Measurements from ENCODE around the gene LNPEP.

GRCh38 chr5:96957254-96958049, 21.6 kb downstream of the LNPEP start:
- no peak for TF ChIP-seq YY1 (IDR thresholded peaks at IDR 0.05; ENCODE audit: insufficient read depth, insufficient read length)
- TF ChIP-seq ZNF274 (IDR thresholded peaks at IDR 0.05; ENCODE audit: low read depth, low read length) = no peak

Measured in NT2/D1 (cell line).